HG03354 (cell line): ENCODE data around the gene WNT3A.

Source experiments
- ATAC-seq: cut with Tn5 transposase; IDR thresholded peaks from one replicate; pipeline ENCODE4 v1.9.1; 2021; ENCODE audit warnings: mild to moderate bottlenecking; ENCODE audit not compliant: unreplicated experiment, poor library complexity, severe bottlenecking

Gene WNT3A

GRCh38 chr1:227998374-227999055, 8.3 kb upstream of the WNT3A start:
- no peak for ATAC-seq

DNA sequence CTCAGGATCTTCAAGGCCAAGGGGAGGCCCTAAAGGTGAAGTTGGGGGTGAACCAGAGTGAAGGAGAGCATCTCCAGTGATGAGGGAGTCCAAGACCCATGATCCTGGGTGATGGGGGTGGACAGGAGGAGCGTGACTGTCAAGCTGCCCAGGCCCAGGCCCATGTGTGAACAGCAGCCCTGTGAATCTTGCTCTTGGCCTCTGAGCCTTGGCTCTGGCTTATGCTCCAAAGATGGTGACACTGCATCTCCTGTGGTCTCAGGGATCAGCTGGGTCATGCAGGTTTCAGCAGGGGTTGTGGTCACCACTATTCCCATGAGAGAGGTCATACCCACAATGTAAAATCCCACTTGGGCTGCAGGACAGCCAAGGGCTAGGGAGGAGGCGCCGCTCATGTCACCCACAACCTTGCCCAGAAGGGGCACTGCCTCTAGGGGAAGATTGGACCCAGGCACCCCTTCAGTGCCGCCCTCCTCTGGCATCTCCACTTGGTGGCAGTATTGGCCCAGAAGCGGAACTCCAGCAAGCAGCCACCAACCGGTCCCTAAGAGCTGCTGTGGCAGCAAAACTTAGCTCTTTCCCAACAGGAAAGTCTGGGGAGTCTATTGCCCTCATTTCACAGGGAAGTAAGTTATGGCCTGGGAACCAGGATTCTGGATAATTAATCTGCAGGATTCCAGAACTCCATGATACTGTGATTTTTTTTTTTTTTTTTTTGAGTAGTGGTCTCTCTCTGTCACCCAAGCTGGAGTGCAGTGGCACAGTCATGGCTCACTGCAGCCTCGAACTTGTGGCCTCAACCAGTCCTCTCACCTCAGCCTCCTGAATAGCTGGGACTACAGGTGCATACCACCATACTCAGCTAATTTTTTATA, 7.5 kb upstream of the WNT3A start:
- peak; percentile 85 for ATAC-seq

GRCh38 chr1:228000416-228000815, 6.4 kb upstream of the WNT3A start:
- ATAC-seq = no peak

DNA sequence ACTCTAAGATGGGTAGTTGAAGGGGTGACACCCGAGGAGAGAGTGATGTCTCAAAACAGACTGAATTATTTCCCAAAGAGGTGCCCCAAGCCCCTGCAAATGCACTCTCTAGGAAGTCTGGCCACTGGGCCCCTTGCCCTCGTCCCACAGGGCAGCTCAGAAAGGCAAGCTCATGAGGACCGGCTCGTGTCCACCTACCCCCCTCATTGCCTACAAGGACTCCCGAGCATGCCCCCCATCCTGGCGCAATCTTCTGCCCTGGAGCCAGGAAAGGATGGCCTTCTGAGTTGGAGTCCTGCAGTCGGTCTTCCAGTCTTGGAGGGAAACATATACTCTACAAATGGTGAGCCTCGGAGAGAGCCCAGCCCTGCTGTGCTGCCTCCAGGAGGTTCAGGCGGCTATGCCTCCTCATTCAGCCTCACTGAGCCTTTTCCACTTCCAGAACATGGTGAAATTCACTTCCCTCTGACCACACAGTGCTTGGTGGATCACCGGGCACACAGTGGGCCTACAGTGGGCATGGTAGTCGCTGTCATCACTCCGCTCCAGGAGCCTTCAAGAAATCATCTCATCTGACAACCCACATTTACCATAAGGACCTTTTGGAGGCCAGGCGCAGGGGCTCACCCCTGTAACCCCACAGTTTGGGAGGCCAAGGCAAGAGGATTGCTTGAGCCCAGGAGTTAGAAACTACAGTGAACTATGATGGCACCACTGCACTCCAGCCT, 5.8 kb upstream of the WNT3A start:
- ATAC-seq = no peak

DNA sequence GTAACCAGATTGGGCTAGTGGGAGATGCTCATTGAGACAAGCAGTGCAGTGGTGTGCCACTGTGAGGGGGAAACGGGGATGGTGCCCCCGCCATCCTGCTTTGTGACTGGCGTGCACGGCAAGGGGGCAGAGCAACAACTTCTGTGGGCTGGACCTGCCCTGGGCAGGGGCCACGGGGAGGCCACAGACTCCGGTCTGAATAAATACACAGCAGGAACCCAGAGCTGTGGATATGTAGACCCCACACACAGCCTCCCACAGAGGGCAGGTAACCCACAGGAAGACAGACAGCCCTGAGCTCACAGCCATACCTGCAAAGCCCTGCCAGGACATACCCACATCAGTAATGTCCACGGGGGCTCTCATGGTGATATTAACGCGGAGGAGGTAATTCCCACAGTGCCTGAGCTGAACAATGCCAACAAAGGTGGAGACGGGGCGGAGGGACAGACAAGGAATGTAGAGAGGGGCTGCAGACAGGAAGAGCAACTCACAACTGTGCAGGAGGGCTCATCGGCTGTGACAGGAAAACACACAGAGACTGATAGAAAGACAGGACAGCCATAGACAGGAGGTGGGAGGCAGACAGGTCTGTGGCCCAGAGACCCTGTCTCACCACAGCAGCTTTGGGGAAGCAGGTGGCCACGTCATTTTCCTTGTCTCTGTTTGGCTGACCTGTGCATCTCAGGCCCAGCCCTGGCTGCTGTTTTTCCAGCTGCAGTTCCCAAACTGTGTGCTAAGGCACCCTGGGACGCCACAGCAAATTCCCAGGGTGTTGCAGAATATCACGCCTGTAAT, 4.9 kb upstream of the WNT3A start:
- no peak for ATAC-seq

- no peak for ATAC-seq
Measured at GRCh38 chr1:228002792-228003191, 4.0 kb upstream of the WNT3A start.

DNA sequence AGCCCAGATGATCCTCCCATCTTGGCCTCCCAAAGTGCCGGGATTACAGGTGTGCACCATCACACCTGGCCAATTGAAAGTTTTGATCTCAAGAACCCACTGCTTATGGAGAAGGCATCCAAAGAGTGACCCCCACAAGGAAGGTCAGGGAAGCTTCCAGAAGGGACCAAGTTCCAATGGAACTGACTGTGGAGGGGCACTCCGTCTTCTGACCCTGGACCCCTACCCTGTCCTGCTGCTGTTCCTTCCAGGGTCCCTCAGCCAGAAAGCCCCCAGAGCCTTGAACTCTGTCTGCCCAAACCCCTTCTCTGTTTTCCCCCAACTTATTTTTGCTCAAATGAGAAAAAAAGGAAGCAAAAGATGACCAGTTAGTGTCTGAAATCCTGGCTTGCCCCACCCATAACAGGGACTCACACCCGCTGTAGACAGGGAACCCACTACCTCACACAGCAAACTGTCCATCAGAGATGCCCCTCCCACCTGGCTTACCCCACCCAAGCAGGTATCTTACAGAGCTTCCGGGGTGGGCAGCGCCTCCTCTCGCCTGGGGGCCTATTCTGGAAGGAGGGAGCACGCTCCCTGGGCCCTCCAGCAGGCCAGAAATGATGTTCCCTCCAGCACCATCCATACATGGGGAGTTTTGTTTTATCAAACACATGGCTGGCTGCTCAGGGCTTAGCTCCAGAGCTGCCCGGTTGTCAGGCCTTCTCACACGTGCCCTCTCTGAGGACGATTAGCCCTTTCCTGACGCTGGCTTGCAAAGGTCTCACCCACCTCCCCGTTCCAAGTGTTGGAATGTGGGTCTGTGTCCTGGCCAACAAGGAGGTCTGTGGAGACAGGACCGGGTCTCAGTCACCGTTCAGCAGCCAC, 3.1 kb upstream of the WNT3A start:
- ATAC-seq = no peak

DNA sequence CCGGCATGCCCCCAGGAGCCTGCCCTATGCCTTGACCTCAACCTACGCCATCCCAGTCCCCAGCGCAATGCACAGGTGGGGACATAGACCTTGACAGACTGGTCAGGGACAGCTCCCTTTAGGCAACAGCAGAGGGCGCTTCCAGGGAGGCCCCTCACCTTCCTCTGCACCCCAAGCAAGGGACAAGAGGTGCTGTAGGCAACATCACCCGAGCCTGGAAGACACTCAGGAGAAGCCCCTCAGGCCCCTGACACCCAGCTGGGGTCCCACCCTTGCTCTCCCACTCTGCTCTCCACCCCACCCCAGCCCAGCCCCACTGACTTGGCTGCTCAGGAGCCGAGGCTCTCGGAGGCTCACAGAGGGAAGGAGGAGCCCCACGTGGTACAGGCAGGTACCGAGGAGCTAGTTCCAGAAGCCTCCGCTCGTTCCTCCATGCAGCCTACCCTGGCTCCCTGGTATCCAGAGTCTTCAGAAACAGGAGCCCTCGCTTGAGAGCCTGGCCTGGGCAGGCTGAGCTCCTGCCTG, 2.4 kb upstream of the WNT3A start:
- no peak for ATAC-seq

DNA sequence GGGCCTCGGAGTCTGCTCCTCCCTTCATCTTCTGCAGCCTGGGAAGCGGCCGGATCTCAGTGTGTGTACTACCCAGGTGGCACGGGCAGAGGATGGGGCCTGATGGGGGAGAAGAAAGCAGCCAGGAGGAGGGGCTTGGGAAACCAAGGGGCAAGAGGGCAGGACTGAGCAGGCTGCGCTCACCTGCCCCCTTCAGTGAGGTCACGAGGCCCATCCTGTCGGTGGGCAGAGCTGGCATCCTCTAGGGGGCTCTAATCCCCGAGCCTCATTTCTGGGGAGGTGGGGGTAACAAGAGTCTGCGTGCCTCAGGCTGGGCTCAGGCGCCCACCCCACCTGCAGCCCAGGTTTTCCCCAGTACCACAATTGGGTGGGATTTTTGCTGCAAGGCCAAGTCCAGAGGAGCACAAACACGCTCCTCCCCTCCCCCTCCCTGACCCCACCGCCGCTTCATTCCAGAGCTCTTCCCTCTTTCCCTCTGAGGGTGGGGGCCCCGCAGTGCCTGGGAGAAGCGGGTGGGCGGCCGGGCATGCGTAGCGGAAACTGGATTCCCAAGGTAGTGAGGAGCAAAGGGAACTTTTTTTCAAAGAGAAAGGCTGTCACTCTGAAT, 1.8 kb upstream of the WNT3A start:
- no peak for ATAC-seq

GRCh38 chr1:228005511-228006033, 1.2 kb upstream of the WNT3A start:
- no peak for ATAC-seq

GRCh38 chr1:228006034-228006785, 588 bp upstream of the WNT3A start:
- ATAC-seq = no peak

GRCh38 chr1:228007049-228007800, 427 bp downstream of the WNT3A start:
- no peak for ATAC-seq

- no peak for ATAC-seq
Measured at GRCh38 chr1:228007801-228008341, 1.1 kb downstream of the WNT3A start.

GRCh38 chr1:228008391-228009115, 1.8 kb downstream of the WNT3A start:
- ATAC-seq = no peak

GRCh38 chr1:228009116-228009827, 2.5 kb downstream of the WNT3A start:
- ATAC-seq = no peak
